ENCODE results near the gene KRTAP4-7.
"Not testable (repeated sequence)": the region's sequence is repeated elsewhere in the genome, so short reads cannot be mapped to it uniquely, and the experiment has no call there.

KRTAP4-7 gene

DNA sequence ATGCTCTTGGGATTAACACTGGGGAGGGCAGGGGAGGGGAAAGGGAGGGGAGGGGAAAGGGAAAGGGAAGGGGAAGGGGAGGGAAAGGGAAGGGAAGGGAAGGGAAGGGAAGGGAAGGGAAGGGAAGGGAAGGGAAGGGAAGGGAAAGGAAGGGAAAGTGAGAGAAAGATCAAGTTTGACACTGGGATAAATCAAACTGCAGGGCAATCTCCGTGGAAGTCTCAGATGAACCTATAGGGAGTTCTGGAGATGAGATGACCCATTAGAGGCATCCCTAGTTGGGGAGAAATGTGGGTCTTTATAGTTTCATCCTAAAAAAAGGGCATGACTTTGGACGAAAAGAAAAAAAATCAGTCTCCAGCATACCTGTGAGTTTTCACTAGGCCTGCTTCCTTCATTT lies 37.8 kb downstream of the KRTAP4-7 start:
- H3K4me3 ChIP-seq (ENCODE audit: low read depth, low read length), result no peak overlapping the region
- TF ChIP-seq, protein P1, sequence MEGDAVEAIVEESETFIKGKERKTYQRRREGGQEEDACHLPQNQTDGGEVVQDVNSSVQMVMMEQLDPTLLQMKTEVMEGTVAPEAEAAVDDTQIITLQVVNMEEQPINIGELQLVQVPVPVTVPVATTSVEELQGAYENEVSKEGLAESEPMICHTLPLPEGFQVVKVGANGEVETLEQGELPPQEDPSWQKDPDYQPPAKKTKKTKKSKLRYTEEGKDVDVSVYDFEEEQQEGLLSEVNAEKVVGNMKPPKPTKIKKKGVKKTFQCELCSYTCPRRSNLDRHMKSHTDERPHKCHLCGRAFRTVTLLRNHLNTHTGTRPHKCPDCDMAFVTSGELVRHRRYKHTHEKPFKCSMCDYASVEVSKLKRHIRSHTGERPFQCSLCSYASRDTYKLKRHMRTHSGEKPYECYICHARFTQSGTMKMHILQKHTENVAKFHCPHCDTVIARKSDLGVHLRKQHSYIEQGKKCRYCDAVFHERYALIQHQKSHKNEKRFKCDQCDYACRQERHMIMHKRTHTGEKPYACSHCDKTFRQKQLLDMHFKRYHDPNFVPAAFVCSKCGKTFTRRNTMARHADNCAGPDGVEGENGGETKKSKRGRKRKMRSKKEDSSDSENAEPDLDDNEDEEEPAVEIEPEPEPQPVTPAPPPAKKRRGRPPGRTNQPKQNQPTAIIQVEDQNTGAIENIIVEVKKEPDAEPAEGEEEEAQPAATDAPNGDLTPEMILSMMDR (IDR thresholded peaks at IDR 0.05; ENCODE audit: low read depth, low read length, missing control alignments), result no peak
- in situ Hi-C loops (cut with HindIII; ENCODE audit: low sequenced_read_pairs), result no loop called here
- DNase-seq (ENCODE audit: low read depth), result no peak

DNA sequence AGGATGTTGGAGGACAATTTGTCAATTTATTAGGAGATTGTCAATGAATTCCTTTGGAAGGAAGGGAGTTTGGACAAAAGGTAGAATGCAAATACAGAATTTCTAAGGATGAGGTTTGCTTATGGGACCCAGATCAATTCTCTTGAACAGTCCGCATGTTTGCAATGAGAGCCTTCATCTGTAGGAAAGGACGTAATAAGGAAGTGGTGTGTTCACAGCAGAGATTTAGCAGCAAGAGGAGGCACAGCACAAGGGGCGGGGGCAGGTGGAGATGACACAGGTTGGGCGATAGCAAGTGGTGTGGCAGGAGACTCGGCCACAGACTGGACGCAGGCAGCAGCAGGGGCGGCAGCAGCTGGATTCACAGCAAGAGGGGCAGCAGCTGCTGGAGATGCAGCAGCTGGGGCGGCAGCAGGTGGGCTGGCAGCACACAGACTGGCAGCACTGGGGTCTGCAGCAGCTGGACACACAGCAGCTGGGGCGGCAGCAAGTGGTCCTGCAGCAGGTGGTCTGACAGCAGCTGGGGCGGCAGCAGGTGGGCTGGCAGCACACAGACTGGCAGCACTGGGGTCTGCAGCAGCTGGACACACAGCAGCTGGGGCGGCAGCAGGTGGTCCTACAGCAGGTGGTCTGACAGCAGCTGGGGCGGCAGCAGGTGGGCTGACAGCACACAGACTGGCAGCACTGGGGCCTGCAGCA lies 39.5 kb downstream of the KRTAP4-7 start:
- H3K4me3 ChIP-seq (ENCODE audit: low read depth, low read length); in situ Hi-C loops (cut with HindIII; ENCODE audit: low sequenced_read_pairs); DNase-seq (ENCODE audit: low read depth): not testable (repeated sequence)

DNA sequence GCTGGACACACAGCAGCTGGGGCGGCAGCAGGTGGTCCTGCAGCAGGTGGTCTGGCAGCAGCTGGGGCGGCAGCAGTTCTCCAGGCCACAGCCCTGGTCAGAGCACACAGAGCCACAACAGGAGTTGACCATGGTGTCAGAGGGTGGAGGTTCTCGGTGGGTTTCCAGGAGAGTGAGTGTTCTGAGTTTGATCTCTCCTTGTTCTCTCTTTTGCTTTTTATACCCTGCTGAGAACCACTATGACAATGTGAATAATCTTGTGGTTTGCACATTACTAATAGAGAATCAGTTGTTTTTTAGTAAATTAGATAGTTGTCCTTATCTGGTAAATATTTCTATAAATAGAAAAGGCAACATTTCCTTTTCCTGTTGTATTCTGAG lies 40.0 kb downstream of the KRTAP4-7 start, which contains the start of gene KRTAP4-12:
KRTAP4-12 (minus strand) TSS at position 192 of the 381 bp plus-strand sequence; CDS start at position 132, 60 bp downstream.
- DNase-seq (ENCODE audit: low read depth); H3K4me3 ChIP-seq (ENCODE audit: low read depth, low read length); in situ Hi-C loops (cut with HindIII; ENCODE audit: low sequenced_read_pairs): not testable (repeated sequence)

DNA sequence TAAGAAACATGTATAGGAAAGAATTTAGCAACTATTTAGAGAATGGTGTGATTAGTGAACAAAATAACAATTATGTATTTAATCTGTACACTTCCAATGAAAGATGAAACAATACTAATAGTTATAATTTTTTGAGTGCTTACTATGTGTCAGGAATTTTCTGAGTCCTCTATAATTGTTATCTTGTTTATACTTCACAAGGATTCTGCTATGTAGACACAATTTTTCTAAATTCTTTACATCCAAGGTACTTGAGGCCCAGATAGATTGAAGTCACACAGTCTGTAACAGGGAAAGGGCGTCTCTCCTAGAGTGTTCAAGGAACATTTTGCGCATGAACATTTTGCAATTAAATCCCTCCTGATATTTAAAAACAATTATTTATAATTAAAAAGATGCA lies 41.1 kb downstream of the KRTAP4-7 start:
- no peak overlapping the region for H3K4me3 ChIP-seq (ENCODE audit: low read depth, low read length)
- DNase-seq (ENCODE audit: low read depth), result no peak
- TF ChIP-seq, protein P1 (IDR thresholded peaks at IDR 0.05; ENCODE audit: low read depth, low read length, missing control alignments), result no peak
- in situ Hi-C loops (cut with HindIII; ENCODE audit: low sequenced_read_pairs), result no loop called here

DNA sequence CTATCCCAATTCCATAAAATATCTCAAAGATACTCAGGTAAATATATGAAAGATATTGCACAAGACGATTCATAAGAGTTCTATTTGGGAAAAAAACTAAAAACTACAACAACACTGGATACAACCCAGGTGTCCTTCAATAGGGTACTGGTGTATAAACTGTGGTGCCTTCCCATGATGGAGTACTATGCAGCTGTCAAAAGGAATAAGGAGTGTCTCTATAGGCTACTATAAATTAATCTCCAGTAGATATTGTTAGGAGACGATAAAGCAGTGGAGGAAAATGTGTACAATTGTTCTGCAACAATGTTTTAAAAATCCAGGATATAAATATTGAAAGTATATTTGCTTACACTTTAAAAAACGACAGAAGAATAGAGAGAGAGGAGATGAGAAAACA lies 42.5 kb downstream of the KRTAP4-7 start:
- no peak overlapping the region for H3K4me3 ChIP-seq (ENCODE audit: low read depth, low read length)
- in situ Hi-C loops (cut with HindIII; ENCODE audit: low sequenced_read_pairs), result no loop called here
- no peak for DNase-seq (ENCODE audit: low read depth)
- TF ChIP-seq, protein P1 (IDR thresholded peaks at IDR 0.05; ENCODE audit: low read depth, low read length, missing control alignments), result no peak

DNA sequence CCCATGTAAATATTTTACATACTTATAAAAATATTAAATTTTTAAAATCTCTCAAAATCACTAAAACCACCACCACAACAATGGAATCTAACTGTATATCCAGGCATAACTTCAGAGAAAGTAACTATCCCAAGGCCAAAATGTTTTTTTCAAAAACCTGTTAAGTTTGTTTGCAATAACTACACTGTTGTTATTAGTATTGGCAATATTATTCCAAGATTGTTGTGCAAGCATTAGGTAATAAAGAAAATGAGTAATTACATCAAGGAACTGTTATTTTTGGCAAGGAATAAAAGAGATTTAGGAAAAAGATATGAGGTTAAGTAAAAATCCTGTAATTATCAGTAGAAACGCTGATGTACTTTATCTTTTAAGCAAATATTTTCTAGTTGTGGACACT lies 43.4 kb downstream of the KRTAP4-7 start:
- TF ChIP-seq, protein P1 (IDR thresholded peaks at IDR 0.05; ENCODE audit: low read depth, low read length, missing control alignments), result no peak
- DNase-seq (ENCODE audit: low read depth), result no peak
- in situ Hi-C loops (cut with HindIII; ENCODE audit: low sequenced_read_pairs), result no loop called here

DNA sequence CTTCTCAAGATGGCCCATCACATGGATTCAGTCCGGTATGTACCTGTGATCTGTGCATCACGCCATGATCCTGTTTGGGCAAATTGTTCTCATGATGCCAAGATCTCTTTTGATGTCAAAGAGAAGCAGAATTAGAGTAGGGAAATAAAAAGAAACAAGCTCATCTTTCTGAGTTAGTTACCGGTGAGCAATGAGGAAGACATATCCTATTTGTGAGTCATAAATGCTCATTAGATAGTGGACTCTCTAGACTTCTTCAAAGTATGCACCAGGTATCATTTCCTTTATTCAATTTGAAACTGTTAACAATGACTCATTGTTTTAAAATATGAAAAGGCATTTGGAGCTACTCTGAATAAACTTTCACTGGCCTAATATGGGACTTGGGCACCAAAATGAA lies 48.0 kb downstream of the KRTAP4-7 start:
- no peak for DNase-seq (ENCODE audit: low read depth)
- in situ Hi-C loops (cut with HindIII; ENCODE audit: low sequenced_read_pairs), result no loop called here
- no peak overlapping the region for H3K4me3 ChIP-seq (ENCODE audit: low read depth, low read length)
- TF ChIP-seq, protein P1 (IDR thresholded peaks at IDR 0.05; ENCODE audit: low read depth, low read length, missing control alignments), result no peak

More for the DNA sequence above, 43.4 kb downstream of the KRTAP4-7 start:
- no peak overlapping the region for H3K4me3 ChIP-seq (ENCODE audit: low read depth, low read length)

Data from astrocyte of the cerebellum (primary cell).